Esophagus muscularis mucosa (tissue), 4 donors: ENCODE measurements around the gene CPSF4L. TPM values are rescaled to one million over a fixed set of nuclear protein-coding genes. Genes with fewer than 3 reads are reported as not detected.
"Not testable (repeated sequence)": the region's sequence is repeated elsewhere in the genome, so short reads cannot be mapped to it uniquely, and the experiment has no call there.

Source experiments
- DNase-seq: peaks from one replicate; pipeline ENCODE4 v3.0.0-alpha.2; 2017; ENCODE audit errors: extremely low spot score
- H3K27ac ChIP-seq, 4 donors: fragments of 200-600 bp; sonication (generic); replicated peaks in 1 of 4; 1 replicate in 3 of 4; 2 replicates in 1 of 4; pipeline ENCODE4 v1.5.1; 2016 to 2019; ENCODE audit warnings: mild to moderate bottlenecking in 1 of 4
- H3K27me3 ChIP-seq, 4 donors: fragments of 200-600 bp; sonication (generic); one replicate each; pipeline versions ENCODE4 v1.5.1 to v1.6.0; 2016 to 2019
- H3K36me3 ChIP-seq, 4 donors: fragments of 200-600 bp; sonication (generic); one replicate each; pipeline ENCODE4 v1.5.1; 2016 to 2019
- H3K4me1 ChIP-seq, 4 donors: fragments of 200-600 bp; sonication (generic); one replicate each; pipeline ENCODE4 v1.5.1; 2016 to 2019
- H3K4me3 ChIP-seq, 4 donors: fragments of 200-600 bp; sonication (generic); 1 replicate in 2 of 4; 2 replicates in 2 of 4; pipeline ENCODE4 v1.5.1; 2016 to 2019; ENCODE audit warnings: mild to moderate bottlenecking in 4 of 4, moderate library complexity in 1 of 4
- H3K9me3 ChIP-seq, 4 donors: fragments of 200-600 bp; sonication (generic); 1 replicate in 3 of 4; 2 replicates in 1 of 4; pipeline ENCODE4 v1.5.1; 2016 to 2019
- EP300 ChIP-seq: sonication (generic); formaldehyde crosslinking; IDR thresholded peaks from one replicate; pipeline ENCODE4 v1.6.1; 2017; ENCODE audit warnings: antibody characterized with exemption
- POLR2A ChIP-seq: fragments of 450-650 bp; IDR thresholded peaks from one replicate; pipeline ENCODE4 v1.6.1; 2017; ENCODE audit warnings: antibody characterized with exemption, moderate library complexity, mild to moderate bottlenecking, low read depth
- POLR2AphosphoS5 ChIP-seq, 2 donors: sonication (generic); formaldehyde crosslinking; IDR thresholded peaks; one replicate each; pipeline ENCODE4 v1.6.1; 2017; ENCODE audit warnings: antibody characterized with exemption in 2 of 2
- WGBS: methylation state at CpG from one replicate; pipeline ENCODE4 v1.1.5; 2018; 5-methylcytosine and 5-hydroxymethylcytosine counted together
- intact Hi-C: fragments of 100-400 bp; cut with DNase I; formaldehyde crosslinking; loops from one replicate; pipeline ENCODE4 v1.15.1; 2023
- total RNA-seq, 4 donors: library from RNA; depleted of rRNA; stranded (reverse); fragments of >200 nt; gene quantifications; one replicate each; pipeline versions ENCODE4 v1.1.0 to v1.2.1, GENCODE V29; 2016
- TF ChIP-seq, protein P1 (sequence below), 3 experiments: fragments of 200-600 bp in 2 of 3; fragments of 450-650 bp in 1 of 3; sonication (generic) in 2 of 3; IDR thresholded peaks; one replicate each; pipeline ENCODE4 v1.5.1; 2017 to 2019; ENCODE audit warnings: antibody characterized with exemption in 3 of 3, mild to moderate bottlenecking in 2 of 3, moderate library complexity in 1 of 3

Gene CPSF4L
- not detected for total RNA-seq

GRCh38 chr17:73261617-73261951 lies at the start of gene CPSF4L:
Gene CPSF4L, minus strand, starts transcription at chr17:73261880. Its CDS starts 62 bp downstream, at chr17:73261818.
- no peak for DNase-seq
- H3K36me3 ChIP-seq: no peaks in the 10 kb centered on the region
- peaks cover 3 to 25% (median 10%) of the 10 kb centered on the region in 4 donors for H3K4me1 ChIP-seq
- intact Hi-C loops: no loop called here
- no peaks in the 10 kb centered on the region for H3K27me3 ChIP-seq
- peak within 1 kb of the TSS in 2 of 4 donors; percentile 30 to 48 for H3K27ac ChIP-seq
- H3K9me3 ChIP-seq: no peaks in the 10 kb centered on the region
- TF ChIP-seq EP300: no peak
- TF ChIP-seq POLR2A: no peak
- TF ChIP-seq, protein P1, sequence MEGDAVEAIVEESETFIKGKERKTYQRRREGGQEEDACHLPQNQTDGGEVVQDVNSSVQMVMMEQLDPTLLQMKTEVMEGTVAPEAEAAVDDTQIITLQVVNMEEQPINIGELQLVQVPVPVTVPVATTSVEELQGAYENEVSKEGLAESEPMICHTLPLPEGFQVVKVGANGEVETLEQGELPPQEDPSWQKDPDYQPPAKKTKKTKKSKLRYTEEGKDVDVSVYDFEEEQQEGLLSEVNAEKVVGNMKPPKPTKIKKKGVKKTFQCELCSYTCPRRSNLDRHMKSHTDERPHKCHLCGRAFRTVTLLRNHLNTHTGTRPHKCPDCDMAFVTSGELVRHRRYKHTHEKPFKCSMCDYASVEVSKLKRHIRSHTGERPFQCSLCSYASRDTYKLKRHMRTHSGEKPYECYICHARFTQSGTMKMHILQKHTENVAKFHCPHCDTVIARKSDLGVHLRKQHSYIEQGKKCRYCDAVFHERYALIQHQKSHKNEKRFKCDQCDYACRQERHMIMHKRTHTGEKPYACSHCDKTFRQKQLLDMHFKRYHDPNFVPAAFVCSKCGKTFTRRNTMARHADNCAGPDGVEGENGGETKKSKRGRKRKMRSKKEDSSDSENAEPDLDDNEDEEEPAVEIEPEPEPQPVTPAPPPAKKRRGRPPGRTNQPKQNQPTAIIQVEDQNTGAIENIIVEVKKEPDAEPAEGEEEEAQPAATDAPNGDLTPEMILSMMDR (IDR thresholded peaks at IDR 0.05): no peak
- no peak for TF ChIP-seq POLR2AphosphoS5 (IDR thresholded peaks at IDR 0.05)
- WGBS: 92% methylated on average over 8 of the region's 9 CpGs
- no peak within 1 kb of the TSS for H3K4me3 ChIP-seq

GRCh38 chr17:73311428-73311780 lies 49.7 kb upstream of the CPSF4L start:
- no CpG with 5 or more reads among the region's 38 CpGs for WGBS
- peaks cover 0 to 9% (median 0%) of the 10 kb centered on the region in 4 donors for H3K27me3 ChIP-seq
- intact Hi-C loops: loop anchor here (5.0 kb wide), 1 partner anchor 56 kb away; no protein-coding TSS in a partner anchor
- H3K27ac ChIP-seq: peak overlapping the region; percentile 93 to 100 (median 99)
- H3K4me3 ChIP-seq: peak overlapping the region; percentile 78 to 100 (median 95)
- peaks cover 39 to 48% (median 47%) of the 10 kb centered on the region in 4 donors for H3K4me1 ChIP-seq
- H3K9me3 ChIP-seq: no peaks in the 10 kb centered on the region
- no peak for DNase-seq
- TF ChIP-seq, protein P1 (IDR thresholded peaks at IDR 0.05): no peak
- TF ChIP-seq EP300: no peak
- no peak for TF ChIP-seq POLR2A
- no peak for TF ChIP-seq POLR2AphosphoS5 (IDR thresholded peaks at IDR 0.05)
- H3K36me3 ChIP-seq: peaks cover 0 to 6% (median 2%) of the 10 kb centered on the region in 4 donors

GRCh38 chr17:73309727-73310596 lies 48.3 kb upstream of the CPSF4L start:
- peak overlapping the region; percentile 93 to 100 (median 99) for H3K27ac ChIP-seq
- H3K4me3 ChIP-seq: peak overlapping the region; percentile 78 to 100 (median 95)
- H3K27me3 ChIP-seq: peaks cover 0 to 9% (median 0%) of the 10 kb centered on the region in 4 donors
- H3K4me1 ChIP-seq: peaks cover 53 to 63% (median 61%) of the 10 kb centered on the region in 4 donors
- WGBS: 13% methylated on average over 9 of the region's 21 CpGs
- no peaks in the 10 kb centered on the region for H3K9me3 ChIP-seq
- intact Hi-C loops: loop anchor here (1.0 to 5.0 kb wide), 2 partner anchors 32 to 57 kb away; no protein-coding TSS in a partner anchor
- TF ChIP-seq EP300 (no peak), POLR2A (no peak)
- TF ChIP-seq, protein P1 (IDR thresholded peaks at IDR 0.05): no peak
- no peak for DNase-seq
- H3K36me3 ChIP-seq: peaks cover 0 to 6% (median 2%) of the 10 kb centered on the region in 4 donors

DNA sequence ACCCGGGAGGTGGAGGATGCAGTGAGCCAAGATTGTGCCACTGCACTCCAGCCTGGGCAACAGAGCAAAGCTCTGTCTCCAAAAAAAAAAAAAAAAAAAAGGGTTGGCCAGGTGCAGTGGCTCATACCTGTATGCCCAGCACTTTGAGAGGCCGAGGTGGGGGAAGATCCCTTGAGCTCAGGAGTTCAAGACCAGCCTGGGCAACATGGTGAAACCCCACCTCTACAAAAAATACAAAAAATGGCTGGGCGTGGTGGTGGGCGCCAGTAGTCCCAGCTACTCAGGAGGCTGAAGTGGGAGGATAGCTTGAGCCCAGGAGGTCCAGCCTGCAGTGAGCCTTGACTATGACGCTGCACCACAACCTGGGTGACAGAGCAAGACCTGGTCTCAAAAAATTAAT lies 47.3 kb upstream of the CPSF4L start:
- H3K4me1 ChIP-seq: peaks cover 63 to 73% (median 71%) of the 10 kb centered on the region in 4 donors
- peak overlapping the region; percentile 93 to 100 (median 99) for H3K27ac ChIP-seq
- H3K27me3 ChIP-seq, H3K36me3 ChIP-seq, DNase-seq, H3K9me3 ChIP-seq, intact Hi-C loops: not testable (repeated sequence)
- peak overlapping the region; percentile 78 to 100 (median 95) for H3K4me3 ChIP-seq
- WGBS: 68% methylated on average over 5 of the region's 5 CpGs

DNA sequence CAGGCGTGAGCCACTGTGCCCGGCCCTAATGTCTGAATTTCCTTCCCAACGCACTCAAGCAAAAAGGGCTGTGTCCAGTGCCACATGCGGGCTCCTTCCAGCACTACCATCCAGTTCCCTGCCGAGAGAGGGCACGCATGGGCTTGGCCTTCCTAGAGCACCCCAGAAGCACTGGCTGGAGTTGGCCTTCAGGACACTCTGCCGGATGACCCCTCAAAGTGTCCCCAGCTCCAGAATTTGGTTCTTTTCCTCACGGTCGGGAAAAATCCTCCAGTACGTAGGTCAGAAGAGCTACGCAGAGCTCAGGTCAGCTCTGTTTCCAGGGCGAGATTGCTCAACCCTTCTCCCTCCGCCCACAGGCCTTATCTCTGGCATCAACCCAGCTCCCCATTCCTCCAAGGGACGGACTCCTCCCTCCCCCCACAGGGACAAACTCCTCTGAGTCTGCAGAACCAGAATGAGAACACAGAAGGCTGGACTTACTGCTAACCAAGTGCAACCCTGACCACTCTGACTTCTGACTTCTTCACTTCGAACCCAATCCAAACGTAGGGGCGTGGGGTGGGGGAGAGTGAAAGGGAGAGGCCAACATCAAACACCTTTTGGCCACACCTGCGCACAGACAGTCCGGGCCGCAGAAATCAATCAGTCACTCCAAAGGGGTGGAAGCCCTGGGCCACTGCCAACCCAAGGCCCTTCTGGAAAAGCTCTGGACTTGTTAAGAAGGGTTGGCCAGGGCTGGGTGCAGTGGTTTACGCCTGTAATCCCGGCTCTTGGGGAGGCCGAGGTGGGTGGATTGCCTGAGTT lies 46.5 kb upstream of the CPSF4L start:
- no peaks in the 10 kb centered on the region for H3K9me3 ChIP-seq
- peaks cover 0 to 9% (median 0%) of the 10 kb centered on the region in 4 donors for H3K27me3 ChIP-seq
- no peak for DNase-seq
- H3K4me3 ChIP-seq: peak overlapping the region; percentile 78 to 100 (median 95)
- H3K4me1 ChIP-seq: peaks cover 70 to 80% (median 78%) of the 10 kb centered on the region in 4 donors
- H3K27ac ChIP-seq: peak overlapping the region; percentile 93 to 100 (median 99)
- H3K36me3 ChIP-seq: peaks cover 0 to 6% (median 2%) of the 10 kb centered on the region in 4 donors
- intact Hi-C loops: no loop called here
- no peak for TF ChIP-seq EP300
- peak; percentile 58 to 72 for TF ChIP-seq POLR2AphosphoS5 (IDR thresholded peaks at IDR 0.05)
- whole genome bisulfite sequencing: 41% methylated on average over 21 of the region's 23 CpGs
